HG03571 (cell line): Measurements from ENCODE around the gene ALKBH6.
A peak's percentile ranks its signal among the peaks of the same experiment; 100 is the strongest.

Experiments
- ATAC-seq: cut with Tn5 transposase; IDR thresholded peaks from one replicate; pipeline ENCODE4 v1.9.1; 2021; ENCODE audit not compliant: unreplicated experiment

Gene ALKBH6

GRCh38 chr19:36030264-36031148 is 16.5 kb upstream of the ALKBH6 start:
- ATAC-seq: no peak

- ATAC-seq: no peak
These were observed 14.5 kb upstream of the ALKBH6 start for GRCh38 chr19:36028313-36029041.

- ATAC-seq: no peak
These were observed 13.7 kb upstream of the ALKBH6 start for GRCh38 chr19:36027696-36028095.

GRCh38 chr19:36026091-36026876 is 12.3 kb upstream of the ALKBH6 start:
- no peak for ATAC-seq

GRCh38 chr19:36025541-36025940 is 11.5 kb upstream of the ALKBH6 start:
- ATAC-seq: no peak

GRCh38 chr19:36023432-36023831 is 9.4 kb upstream of the ALKBH6 start:
- ATAC-seq: no peak

GRCh38 chr19:36019061-36019670 is 5.2 kb upstream of the ALKBH6 start:
- ATAC-seq: no peak

GRCh38 chr19:36013280-36014011 is 567 bp downstream of the ALKBH6 start:
- no peak for ATAC-seq

- ATAC-seq: no peak
These were observed 3.6 kb downstream of the ALKBH6 start for GRCh38 chr19:36010402-36010801.

- ATAC-seq: no peak
These were observed 4.2 kb downstream of the ALKBH6 start for GRCh38 chr19:36009633-36010379.

- no peak for ATAC-seq
These were observed 4.8 kb downstream of the ALKBH6 start for GRCh38 chr19:36009220-36009619.

- no peak for ATAC-seq
These were observed 5.6 kb downstream of the ALKBH6 start, which contains the start of gene SYNE4 for GRCh38 chr19:36008336-36008978. TSS of gene SYNE4 (minus strand) at chr19:36008813. CDS start at chr19:36008681, 132 bp downstream.

- ATAC-seq: no peak
These were observed 7.1 kb downstream of the ALKBH6 start for GRCh38 chr19:36006955-36007354.

- ATAC-seq: no peak
These were observed 10.7 kb downstream of the ALKBH6 start for GRCh38 chr19:36003284-36003683.

GRCh38 chr19:36001605-36002004 is 12.4 kb downstream of the ALKBH6 start:
- ATAC-seq: no peak

GRCh38 chr19:35996777-35997176 is 17.2 kb downstream of the ALKBH6 start:
- no peak for ATAC-seq

GRCh38 chr19:35995048-35995993 is 18.7 kb downstream of the ALKBH6 start, which contains the start of gene SDHAF1:
TSS of gene SDHAF1 (plus strand) at chr19:35995188. CDS start at chr19:35995275, 87 bp downstream.
- peak; percentile 71 for ATAC-seq
